GM06990 (cell line): Measurements from ENCODE around the gene ELOA.

Source experiments
- DNase-seq: peaks from one replicate; pipeline ENCODE4 v3.0.0-alpha.2; 2011; ENCODE audit not compliant: insufficient read length; ENCODE audit errors: extremely low read depth
- H3K27me3 ChIP-seq: replicated peaks from 2 replicates; pipeline ENCODE4 v1.6.0; 2011; ENCODE audit warnings: low read length; ENCODE audit not compliant: control insufficient read depth, insufficient read depth
- H3K36me3 ChIP-seq: 2 replicates; pipeline ENCODE4 v1.5.1; 2011; ENCODE audit warnings: low read length; ENCODE audit not compliant: control insufficient read depth, insufficient read depth
- H3K4me3 ChIP-seq: replicated peaks from 2 replicates; pipeline ENCODE4 v1.5.1; 2011; ENCODE audit warnings: low read depth, mild to moderate bottlenecking, control low read depth, low read length
- TF ChIP-seq, protein P1 (sequence below): IDR thresholded peaks from 2 replicates; pipeline ENCODE4 v1.5.1; 2011; ENCODE audit warnings: low read length, control low read depth, mild to moderate bottlenecking, inconsistent platforms; ENCODE audit not compliant: insufficient read depth, poor library complexity, severe bottlenecking

The ELOA gene

GRCh38 chr1:23743287-23744152, at the start of gene ELOA:
ELOA (plus strand) TSS chr1:23743471; CDS start chr1:23743504, 33 bp downstream.
- DNase-seq: peak; percentile 85
- Histone ChIP-seq H3K27me3 (no peaks in the 10 kb centered on the region), H3K36me3 (no peaks in the 10 kb centered on the region; the same call in none of the 2 replicates), H3K4me3 (peak within 1 kb of the TSS; percentile 95)
- TF ChIP-seq, protein P1, sequence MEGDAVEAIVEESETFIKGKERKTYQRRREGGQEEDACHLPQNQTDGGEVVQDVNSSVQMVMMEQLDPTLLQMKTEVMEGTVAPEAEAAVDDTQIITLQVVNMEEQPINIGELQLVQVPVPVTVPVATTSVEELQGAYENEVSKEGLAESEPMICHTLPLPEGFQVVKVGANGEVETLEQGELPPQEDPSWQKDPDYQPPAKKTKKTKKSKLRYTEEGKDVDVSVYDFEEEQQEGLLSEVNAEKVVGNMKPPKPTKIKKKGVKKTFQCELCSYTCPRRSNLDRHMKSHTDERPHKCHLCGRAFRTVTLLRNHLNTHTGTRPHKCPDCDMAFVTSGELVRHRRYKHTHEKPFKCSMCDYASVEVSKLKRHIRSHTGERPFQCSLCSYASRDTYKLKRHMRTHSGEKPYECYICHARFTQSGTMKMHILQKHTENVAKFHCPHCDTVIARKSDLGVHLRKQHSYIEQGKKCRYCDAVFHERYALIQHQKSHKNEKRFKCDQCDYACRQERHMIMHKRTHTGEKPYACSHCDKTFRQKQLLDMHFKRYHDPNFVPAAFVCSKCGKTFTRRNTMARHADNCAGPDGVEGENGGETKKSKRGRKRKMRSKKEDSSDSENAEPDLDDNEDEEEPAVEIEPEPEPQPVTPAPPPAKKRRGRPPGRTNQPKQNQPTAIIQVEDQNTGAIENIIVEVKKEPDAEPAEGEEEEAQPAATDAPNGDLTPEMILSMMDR: no peak

GRCh38 chr1:23693599-23693998, 49.7 kb upstream of the ELOA start:
- peak overlapping the region; percentile 82 for H3K4me3 ChIP-seq
- peaks cover 23% of the 10 kb centered on the region for H3K36me3 ChIP-seq
- H3K27me3 ChIP-seq: no peaks in the 10 kb centered on the region
- no peak for DNase-seq
- TF ChIP-seq, protein P1: no peak

DNA sequence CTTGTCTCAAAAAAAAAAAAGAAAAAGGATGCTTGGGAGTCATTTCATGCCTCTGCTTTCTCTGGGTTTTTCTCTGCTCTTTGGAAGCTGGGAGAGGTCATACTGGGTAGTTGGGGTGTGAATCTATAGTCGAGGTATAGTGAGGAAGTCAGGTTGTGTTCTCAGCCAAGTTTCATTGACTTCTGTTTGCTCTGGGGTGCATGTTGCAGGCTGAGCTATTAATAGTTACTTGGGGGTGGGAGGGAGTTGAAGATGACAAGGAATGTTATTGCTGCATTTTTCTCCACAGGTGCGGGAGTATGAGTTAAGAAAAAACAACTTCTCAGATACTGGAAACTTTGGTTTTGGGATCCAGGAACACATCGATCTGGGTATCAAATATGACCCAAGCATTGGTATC, 48.9 kb upstream of the ELOA start:
- TF ChIP-seq, protein P1: no peak
- Histone ChIP-seq H3K27me3 (no peaks in the 10 kb centered on the region), H3K4me3 (peak overlapping the region; percentile 33), H3K36me3 (peaks cover 24% of the 10 kb centered on the region)
- no peak for DNase-seq

- H3K4me3 ChIP-seq: no peak overlapping the region
Observed at GRCh38 chr1:23695667-23696066, 47.6 kb upstream of the ELOA start.

GRCh38 chr1:23696335-23696989, 46.8 kb upstream of the ELOA start:
- peaks cover 32% of the 10 kb centered on the region for H3K36me3 ChIP-seq
- no peak overlapping the region for H3K4me3 ChIP-seq
- no peak for DNase-seq
- TF ChIP-seq, protein P1: no peak
- H3K27me3 ChIP-seq: no peaks in the 10 kb centered on the region

More at GRCh38 chr1:23695667-23696066, 47.6 kb upstream of the ELOA start:
- Histone ChIP-seq H3K36me3 (peaks cover 30% of the 10 kb centered on the region), H3K27me3 (no peaks in the 10 kb centered on the region)
- TF ChIP-seq, protein P1: no peak
- no peak for DNase-seq
